ENCODE measurements around the gene HNRNPDL.

GRCh38 chr4:82380344-82380743 lies 49.9 kb downstream of the HNRNPDL start:
- TF ChIP-seq, protein P1, sequence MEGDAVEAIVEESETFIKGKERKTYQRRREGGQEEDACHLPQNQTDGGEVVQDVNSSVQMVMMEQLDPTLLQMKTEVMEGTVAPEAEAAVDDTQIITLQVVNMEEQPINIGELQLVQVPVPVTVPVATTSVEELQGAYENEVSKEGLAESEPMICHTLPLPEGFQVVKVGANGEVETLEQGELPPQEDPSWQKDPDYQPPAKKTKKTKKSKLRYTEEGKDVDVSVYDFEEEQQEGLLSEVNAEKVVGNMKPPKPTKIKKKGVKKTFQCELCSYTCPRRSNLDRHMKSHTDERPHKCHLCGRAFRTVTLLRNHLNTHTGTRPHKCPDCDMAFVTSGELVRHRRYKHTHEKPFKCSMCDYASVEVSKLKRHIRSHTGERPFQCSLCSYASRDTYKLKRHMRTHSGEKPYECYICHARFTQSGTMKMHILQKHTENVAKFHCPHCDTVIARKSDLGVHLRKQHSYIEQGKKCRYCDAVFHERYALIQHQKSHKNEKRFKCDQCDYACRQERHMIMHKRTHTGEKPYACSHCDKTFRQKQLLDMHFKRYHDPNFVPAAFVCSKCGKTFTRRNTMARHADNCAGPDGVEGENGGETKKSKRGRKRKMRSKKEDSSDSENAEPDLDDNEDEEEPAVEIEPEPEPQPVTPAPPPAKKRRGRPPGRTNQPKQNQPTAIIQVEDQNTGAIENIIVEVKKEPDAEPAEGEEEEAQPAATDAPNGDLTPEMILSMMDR (IDR thresholded peaks at IDR 0.05), result no peak
- TF ChIP-seq CHD2 (IDR thresholded peaks at IDR 0.05; ENCODE audit: low read length, partially characterized antibody) (no peak), REST (IDR thresholded peaks at IDR 0.05) (no peak), CEBPB (IDR thresholded peaks at IDR 0.05) (no peak), CBX8 (IDR thresholded peaks at IDR 0.05) (no peak), HDAC2 (IDR thresholded peaks at IDR 0.05) (no peak), MAFK (IDR thresholded peaks at IDR 0.05; ENCODE audit: partially characterized antibody) (no peak), POLR2A (IDR thresholded peaks at IDR 0.05; ENCODE audit: low read length) (no peak), RARB (CRISPR knock-in tag; IDR thresholded peaks at IDR 0.05) (no peak), BHLHE40 (IDR thresholded peaks at IDR 0.05; ENCODE audit: low read depth, low read length) (no peak), RCOR1 (IDR thresholded peaks at IDR 0.05; ENCODE audit: low read depth, low read length) (no peak)
